ENCODE results near the gene ARID4B. TPM values are rescaled to one million over a fixed set of nuclear protein-coding genes. Genes with fewer than 3 reads are reported as not detected.
"Not testable (repeated sequence)": the region's sequence is repeated elsewhere in the genome, so short reads cannot be mapped to it uniquely, and the experiment has no call there.

Gene ARID4B
- polyA plus RNA-seq, 5 donors = 30.8 to 56.4 (median 53.5) TPM

GRCh38 chr1:235160957-235161684 is 166.9 kb downstream of the ARID4B start, which contains the start of gene RBM34:
RBM34 (minus strand) TSS chr1:235161250; CDS start chr1:235161226, 24 bp downstream.
- peak; percentile 91 to 93 for DNase-seq

- DNase-seq = no peak
Measured at GRCh38 chr1:235160383-235160956, 167.5 kb downstream of the ARID4B start.

- DNase-seq = not testable (repeated sequence)
Measured at GRCh38 chr1:235159930-235160329, 168.0 kb downstream of the ARID4B start.

GRCh38 chr1:235159284-235159683 is 168.7 kb downstream of the ARID4B start:
- not testable (repeated sequence) for DNase-seq

- no peak for DNase-seq
Measured at GRCh38 chr1:235158680-235159079, 169.3 kb downstream of the ARID4B start.

GRCh38 chr1:235157150-235157549 is 170.8 kb downstream of the ARID4B start:
- DNase-seq = no peak

- DNase-seq = no peak
Measured at GRCh38 chr1:235156740-235157139, 171.2 kb downstream of the ARID4B start.

GRCh38 chr1:235156265-235156664 is 171.7 kb downstream of the ARID4B start:
- DNase-seq = no peak

- DNase-seq = no peak
Measured at GRCh38 chr1:235152235-235152634, 175.7 kb downstream of the ARID4B start.

GRCh38 chr1:235151033-235151432 is 176.9 kb downstream of the ARID4B start:
- no peak for DNase-seq

- no peak for DNase-seq
Measured at GRCh38 chr1:235149824-235150223, 178.2 kb downstream of the ARID4B start.

GRCh38 chr1:235147269-235147668 is 180.7 kb downstream of the ARID4B start:
- DNase-seq = no peak

- no peak for DNase-seq
Measured at GRCh38 chr1:235145639-235146038, 182.3 kb downstream of the ARID4B start.

GRCh38 chr1:235142991-235143390 is 185.0 kb downstream of the ARID4B start:
- no peak for DNase-seq

GRCh38 chr1:235139315-235139714 is 188.7 kb downstream of the ARID4B start:
- DNase-seq = no peak

GRCh38 chr1:235138821-235139220 is 189.2 kb downstream of the ARID4B start:
- no peak for DNase-seq

GRCh38 chr1:235136111-235136510 is 191.9 kb downstream of the ARID4B start:
- no peak for DNase-seq

- DNase-seq = no peak
Measured at GRCh38 chr1:235134171-235134570, 193.8 kb downstream of the ARID4B start.

- no peak for DNase-seq
Measured at GRCh38 chr1:235133086-235133485, 194.9 kb downstream of the ARID4B start.

- no peak for DNase-seq
Measured at GRCh38 chr1:235131961-235132360, 196.0 kb downstream of the ARID4B start.

GRCh38 chr1:235130766-235131270 is 197.2 kb downstream of the ARID4B start:
- no peak for DNase-seq

- DNase-seq = no peak
Measured at GRCh38 chr1:235129774-235130570, 198.0 kb downstream of the ARID4B start.
